NCI-H1694 treated with DMSO at 0.1 percent for 48 hours (cell line): Measurements from ENCODE around the gene MTHFR.
A peak's percentile ranks its signal among the peaks of the same experiment; 100 is the strongest.

Experiments
- DNase-seq: peaks from one replicate; lab custom pipeline; 2025; lab: John Stamatoyannopoulos, UW

The MTHFR gene

DNA sequence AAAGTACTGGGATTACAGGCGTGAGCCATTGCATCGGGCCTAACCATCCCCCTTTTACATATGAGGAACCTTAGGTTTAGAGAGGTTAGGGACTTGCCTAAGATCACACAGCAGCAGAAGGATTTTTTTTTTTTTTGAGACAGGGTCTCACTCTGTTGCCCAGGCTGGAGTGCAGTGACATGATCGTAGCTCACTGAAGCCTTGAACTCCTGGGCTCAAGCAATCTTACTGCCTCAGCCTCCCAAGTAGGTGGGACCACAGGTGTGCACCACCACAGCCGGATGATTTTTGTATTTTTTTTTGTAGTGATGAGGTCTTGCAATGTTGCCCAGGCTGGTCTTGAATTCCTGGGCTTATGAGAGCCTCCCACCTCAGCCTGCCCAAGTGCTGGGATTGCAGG lies 46.0 kb downstream of the MTHFR start:
- no peak for DNase-seq

- DNase-seq: no peak
Measured at GRCh38 chr1:11757047-11757446, 48.7 kb downstream of the MTHFR start.

- DNase-seq: no peak
Measured at GRCh38 chr1:11753555-11754208, 52.1 kb downstream of the MTHFR start.

- no peak for DNase-seq
Measured at GRCh38 chr1:11752359-11753088, 53.2 kb downstream of the MTHFR start.

DNA sequence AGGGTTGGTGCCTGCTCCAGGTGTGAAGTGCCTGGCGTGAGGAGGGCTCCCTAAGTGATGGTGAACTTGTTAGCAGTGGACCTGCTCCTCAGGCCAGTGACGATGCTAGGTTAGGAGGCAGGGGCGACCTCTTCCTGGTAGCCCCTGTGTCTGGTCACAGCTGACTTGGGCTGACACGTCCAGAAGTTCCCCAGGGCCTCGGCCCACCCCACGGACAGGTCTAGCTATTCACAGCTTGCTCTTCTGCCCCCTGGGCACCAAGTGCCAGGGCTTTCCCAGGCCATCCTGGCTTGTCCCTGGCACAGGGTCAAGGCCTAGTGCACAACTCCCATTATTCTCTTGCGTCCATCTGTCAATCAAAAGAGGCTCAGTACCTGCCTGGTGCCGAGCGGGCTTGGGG lies 54.7 kb downstream of the MTHFR start:
- no peak for DNase-seq

DNA sequence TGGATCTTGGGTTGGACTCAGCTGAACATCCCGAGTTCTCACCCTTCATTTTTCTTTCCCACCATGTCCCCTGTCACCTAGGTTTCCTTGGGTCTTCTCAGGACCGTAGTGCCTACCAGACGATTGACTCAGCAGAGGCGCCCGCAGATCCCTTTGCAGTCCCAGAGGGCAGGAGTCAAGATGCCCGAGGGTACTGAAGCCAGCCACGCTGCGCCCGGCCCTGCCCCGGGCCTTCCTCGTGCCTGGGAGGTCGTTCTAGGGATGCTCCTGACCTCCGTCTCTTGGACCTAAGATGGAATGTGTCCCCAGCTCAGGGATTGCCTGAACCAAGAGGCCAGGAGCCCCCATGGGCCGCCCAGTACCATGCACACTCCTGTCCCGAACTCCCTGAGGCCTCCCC lies 55.8 kb downstream of the MTHFR start:
- no peak for DNase-seq

DNA sequence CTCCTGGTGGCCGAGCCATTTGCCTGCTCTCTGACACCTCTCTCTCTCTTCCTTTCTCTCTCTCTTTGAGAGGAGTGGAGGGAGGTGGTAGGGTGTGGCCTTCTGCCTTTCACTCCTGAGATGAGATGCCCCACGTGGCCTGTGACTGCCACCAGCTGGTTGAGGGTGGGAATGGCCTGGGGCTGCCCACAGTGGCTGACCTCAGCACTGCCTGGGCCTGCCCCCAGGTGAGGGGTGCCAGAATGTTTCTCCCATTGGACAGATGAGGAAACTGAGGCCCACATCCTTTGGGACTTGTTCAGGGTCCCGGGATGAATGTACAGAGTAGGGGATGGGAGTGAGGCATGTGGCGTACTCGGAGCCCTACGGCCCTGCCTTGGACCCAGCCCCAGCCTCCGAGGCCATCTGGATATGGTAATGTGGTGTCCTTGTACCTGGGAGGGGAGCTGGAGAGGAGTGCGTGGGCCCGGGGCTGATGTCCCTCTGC lies 56.5 kb downstream of the MTHFR start:
- DNase-seq: no peak

- DNase-seq: no peak
Measured at GRCh38 chr1:11748294-11749202, 57.2 kb downstream of the MTHFR start.

DNA sequence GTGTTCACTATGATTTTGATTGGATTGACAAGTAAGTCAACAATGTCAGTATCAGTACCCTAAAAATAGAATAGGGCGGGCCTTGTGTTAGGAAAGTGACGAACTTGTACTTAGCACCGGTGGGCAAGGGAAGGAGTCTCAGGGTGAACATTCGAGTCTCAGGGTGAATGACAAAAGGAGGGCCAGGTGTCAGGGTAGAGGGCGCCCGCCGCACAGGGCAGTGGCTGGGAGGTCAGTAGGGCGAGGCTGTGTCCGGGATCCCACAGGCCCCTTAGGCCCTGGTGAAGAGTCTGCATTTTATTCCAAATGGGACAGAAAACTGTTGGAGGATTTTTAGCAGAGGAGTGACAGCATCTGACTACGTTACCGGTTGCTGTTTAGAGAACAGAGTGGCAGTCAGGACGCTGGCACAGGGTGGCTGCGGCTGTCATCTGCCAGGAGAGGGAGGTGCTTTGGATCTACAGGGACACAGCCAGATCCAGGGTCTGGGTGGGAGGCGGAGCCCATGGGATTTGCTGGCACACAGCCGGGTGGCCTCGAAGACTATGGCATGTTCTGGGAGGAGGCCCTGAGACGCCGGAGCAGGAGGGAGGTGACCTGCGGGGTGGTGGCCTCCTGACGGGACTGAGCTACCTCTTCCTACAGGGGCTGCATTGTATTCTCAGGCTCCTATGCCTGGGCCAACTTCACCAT lies 58.8 kb downstream of the MTHFR start:
- DNase-seq: peak; percentile 37

DNA sequence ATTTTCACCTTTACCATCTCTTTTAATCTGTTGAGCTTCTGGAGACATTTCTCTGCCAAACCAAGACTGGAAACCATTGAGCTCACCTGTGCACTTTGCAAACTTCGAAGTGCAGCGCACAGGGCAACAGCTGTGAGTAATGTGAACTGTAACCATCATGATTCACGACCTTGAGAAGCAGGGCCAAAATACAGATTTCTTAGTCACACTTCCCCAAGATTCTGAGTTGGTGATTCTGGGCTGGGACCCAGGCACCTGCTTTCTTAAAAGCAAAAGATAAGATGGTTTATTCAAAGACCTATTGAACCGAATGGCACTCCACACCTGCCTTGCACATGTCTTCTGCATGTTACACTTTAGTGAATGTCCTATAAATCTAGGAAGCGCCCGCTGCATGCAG lies 59.7 kb downstream of the MTHFR start:
- DNase-seq: no peak

- DNase-seq: no peak
Measured at GRCh38 chr1:11744287-11744686, 61.5 kb downstream of the MTHFR start.

DNA sequence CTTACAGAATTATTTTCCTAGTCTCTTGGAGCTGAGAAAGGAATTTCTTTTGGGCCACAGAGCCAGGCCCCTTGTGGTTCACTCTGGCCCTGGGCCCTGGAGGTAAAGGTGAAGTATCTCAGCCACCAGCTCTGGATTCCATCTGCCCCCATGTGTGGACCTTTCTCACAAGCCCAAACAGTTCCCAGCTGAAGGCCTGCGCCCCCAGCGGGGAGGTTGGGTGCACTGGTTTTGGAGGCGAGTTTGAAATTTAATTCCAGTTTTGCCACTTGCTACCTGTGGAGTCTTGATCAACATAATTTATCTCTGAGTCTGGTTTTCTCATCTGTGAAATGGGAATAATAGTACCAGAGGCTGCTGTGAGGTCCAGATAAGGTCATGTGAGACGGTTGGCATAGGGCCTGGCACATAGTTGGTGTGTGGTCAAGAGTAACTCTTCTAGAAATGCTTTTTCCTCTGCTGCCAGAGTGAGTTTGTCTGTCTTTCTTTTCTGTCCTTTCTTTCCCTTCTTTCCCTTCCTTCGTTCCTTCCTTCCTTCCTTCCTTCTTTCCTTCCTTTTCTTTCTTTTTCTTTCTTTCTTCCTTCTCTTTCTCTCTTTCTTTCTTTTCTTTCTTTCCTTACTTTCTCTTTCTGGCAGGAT lies 63.7 kb downstream of the MTHFR start:
- DNase-seq: no peak

- no peak for DNase-seq
Measured at GRCh38 chr1:11741482-11741881, 64.3 kb downstream of the MTHFR start.

DNA sequence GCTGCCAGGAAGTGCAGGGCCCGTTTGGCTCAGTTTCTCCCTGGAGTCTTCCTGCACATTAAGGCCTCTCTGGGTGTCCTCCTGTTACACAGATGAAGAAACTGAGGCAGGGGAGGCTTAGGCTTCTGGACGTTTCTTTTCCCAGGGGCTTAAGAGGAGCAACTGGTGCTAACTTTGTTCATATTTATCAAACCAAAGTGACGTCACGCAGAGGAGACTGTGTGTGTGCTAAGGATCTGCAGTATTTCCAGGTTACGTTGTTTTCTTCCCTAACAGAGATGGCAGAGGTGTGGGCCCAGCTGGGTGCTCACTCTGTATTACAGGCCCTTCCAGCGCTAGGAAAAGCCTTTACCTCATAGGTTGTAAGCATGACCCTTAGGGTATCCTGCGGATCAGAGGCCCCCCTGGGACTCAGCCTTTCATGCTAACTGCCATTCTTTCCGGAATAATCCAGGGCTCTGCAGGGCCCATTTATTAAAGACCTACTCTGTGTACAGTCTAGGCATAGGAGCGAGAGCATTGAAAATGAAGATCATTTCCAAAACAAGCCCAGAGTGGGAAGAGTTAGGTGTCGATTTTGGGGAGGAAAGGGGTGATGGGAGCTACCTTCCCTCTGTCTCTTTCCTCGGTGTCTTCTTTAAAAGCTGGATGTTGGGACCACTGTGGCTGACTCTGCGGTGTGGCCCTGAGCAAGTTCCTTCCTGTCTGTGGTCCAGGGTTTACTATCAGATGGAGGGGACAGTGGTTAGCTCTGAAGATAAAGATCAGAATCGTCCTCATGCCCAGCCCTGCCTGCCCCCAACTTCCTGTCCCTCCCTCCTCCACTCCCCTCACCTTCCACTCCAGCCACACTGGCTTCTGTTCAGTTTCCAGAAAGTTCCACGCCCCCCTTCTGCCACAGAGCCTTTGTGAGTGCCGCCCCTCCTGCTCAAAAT lies 65.2 kb downstream of the MTHFR start:
- no peak for DNase-seq

DNA sequence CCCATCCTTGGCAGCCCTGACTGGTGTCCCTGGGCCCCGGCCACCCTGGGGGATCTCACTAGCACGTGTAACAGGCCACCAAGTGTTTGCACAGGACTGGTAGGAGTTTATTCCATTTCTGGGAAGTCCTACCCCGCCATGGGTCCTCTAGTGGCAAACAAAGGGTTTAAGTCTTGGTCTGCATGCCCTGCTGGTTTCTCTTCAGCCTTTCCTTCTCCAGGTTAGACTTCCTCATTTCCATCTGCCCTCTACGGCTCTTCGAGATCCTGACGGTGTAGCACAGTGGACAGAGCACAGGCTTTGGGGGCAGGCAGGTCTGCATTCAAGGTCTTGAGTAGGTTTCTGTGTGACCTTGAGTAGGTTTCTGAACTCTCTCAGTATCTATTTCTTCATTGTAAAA lies 67.0 kb downstream of the MTHFR start:
- DNase-seq: no peak

DNA sequence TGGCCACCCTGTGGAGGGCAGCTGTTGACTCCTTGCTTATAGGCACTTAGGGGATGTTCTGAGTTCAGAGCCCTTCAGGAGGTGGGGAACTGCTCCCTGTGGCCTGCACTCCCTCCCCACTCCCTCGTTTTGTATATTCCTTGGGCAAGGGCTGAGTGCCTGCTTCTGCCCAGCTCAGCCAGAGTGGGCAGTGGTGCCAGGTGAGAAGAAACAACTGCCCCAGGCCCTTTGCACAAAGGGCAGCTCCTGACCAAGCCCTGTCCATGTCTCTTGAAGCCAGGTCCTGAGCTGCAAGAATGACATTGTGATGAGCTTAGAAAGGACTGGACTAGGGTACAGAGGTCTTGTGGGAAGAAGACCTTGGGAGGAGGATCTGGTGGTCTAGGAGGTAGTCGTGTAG lies 67.7 kb downstream of the MTHFR start:
- DNase-seq: no peak

DNA sequence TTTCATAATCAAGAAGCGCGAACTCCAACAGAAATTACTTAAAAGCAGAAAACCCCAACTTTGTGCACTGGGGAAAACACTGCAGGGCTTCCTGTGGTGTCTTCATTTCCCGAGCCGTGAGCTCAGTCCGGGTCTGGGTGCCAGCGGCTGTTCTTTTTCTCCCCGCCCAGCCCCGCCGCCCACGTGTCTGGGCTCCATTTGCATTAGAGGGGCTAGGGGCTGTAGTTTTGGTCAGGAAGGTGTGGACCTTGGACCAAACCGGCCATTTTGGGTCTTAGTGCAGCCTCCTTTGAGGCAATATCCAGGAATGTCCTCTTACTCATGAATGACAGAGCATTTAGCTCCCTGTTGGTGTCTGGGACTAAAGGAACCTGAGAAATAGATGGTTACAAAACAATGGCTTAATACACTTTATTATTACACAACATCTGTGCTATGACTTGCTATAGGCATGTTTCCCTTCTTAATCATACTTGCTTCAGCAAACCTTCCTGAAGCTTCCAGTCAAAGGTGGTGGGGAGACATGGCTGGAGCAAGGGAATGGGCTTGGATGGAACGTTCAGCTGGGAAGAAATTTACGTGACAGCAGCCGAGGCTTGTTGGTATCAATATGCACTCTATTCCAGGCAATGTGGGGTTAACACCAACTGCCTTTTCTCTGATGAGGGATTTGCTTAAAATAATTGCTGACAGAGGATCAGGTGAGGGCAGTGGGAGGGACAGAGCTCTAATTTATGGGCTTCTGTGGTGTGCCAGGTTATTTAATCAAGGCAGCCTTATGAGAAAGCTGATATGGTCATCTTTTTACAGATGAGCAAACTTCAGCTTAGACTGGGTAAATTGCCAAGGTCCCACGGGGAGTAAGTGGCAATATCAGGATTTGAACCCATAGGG lies 68.8 kb downstream of the MTHFR start:
- DNase-seq: no peak

- DNase-seq: no peak
Measured at GRCh38 chr1:11735854-11736745, 69.7 kb downstream of the MTHFR start, which contains the start of gene AGTRAP. AGTRAP (plus strand) TSS chr1:11736136; CDS start chr1:11736209, 73 bp downstream.
